Prostate gland (tissue), 2 donors: ENCODE measurements around the gene GALNT14. TPM values are rescaled to one million over a fixed set of nuclear protein-coding genes. Genes with fewer than 3 reads are reported as not detected.
"Not testable (repeated sequence)": the region's sequence is repeated elsewhere in the genome, so short reads cannot be mapped to it uniquely, and the experiment has no call there.

Experiments used
- DNase-seq: peaks from one replicate; pipeline ENCODE4 v3.0.0-alpha.2; 2019; ENCODE audit warnings: low spot score
- H3K27ac ChIP-seq, 2 donors: fragments of 200-600 bp; sonication (generic); 2 replicates each; pipeline ENCODE4 v1.5.1; 2017 to 2019
- H3K27me3 ChIP-seq: fragments of 200-600 bp; sonication (generic); replicated peaks from 2 replicates; pipeline ENCODE4 v1.5.1; 2019; ENCODE audit not compliant: insufficient read depth
- H3K36me3 ChIP-seq, 2 donors: fragments of 200-600 bp; sonication (generic); 1 replicate in 1 of 2; 2 replicates in 1 of 2; pipeline versions ENCODE4 v1.5.1 to v1.8.1; 2017 to 2019
- H3K4me1 ChIP-seq: fragments of 200-600 bp; sonication (generic); replicated peaks from 2 replicates; pipeline ENCODE4 v1.5.1; 2019
- H3K4me3 ChIP-seq, 2 donors: fragments of 200-600 bp; sonication (generic); 2 replicates each; pipeline ENCODE4 v1.5.1; 2017 to 2019
- H3K9me3 ChIP-seq: fragments of 200-600 bp; sonication (generic); 2 replicates; pipeline ENCODE4 v1.5.1; 2017
- CTCF ChIP-seq, 4 experiments: fragments of 200-600 bp in 2 of 4; fragments of 450-650 bp in 2 of 4; sonication (generic) in 2 of 4; IDR thresholded peaks; 1 replicate in 3 of 4; 2 replicates in 1 of 4; pipeline ENCODE4 v1.5.1; 2016 to 2019; ENCODE audit warnings: antibody characterized with exemption in 4 of 4, mild to moderate bottlenecking in 2 of 4, moderate library complexity in 2 of 4
- POLR2A ChIP-seq: fragments of 450-650 bp; IDR thresholded peaks from one replicate; pipeline ENCODE4 v1.6.1; 2016; ENCODE audit warnings: antibody characterized with exemption, mild to moderate bottlenecking
- POLR2AphosphoS5 ChIP-seq: sonication (generic); formaldehyde crosslinking; IDR thresholded peaks from one replicate; pipeline ENCODE4 v1.6.1; 2017; ENCODE audit warnings: antibody characterized with exemption
- WGBS: methylation state at CpG from one replicate; pipeline ENCODE4 v1.1.5; 2018; 5-methylcytosine and 5-hydroxymethylcytosine counted together
- intact Hi-C: fragments of 100-400 bp; cut with DNase I; formaldehyde crosslinking; loops from one replicate; pipeline ENCODE4 v1.14.2; 2022
- total RNA-seq, 2 donors: library from RNA; depleted of rRNA; stranded (reverse); fragments of >200 nt; gene quantifications; one replicate each; pipeline ENCODE4 v1.1.0, GENCODE V29; 2016

GALNT14 gene
- 10 to 100 TPM in 1 of 2 donors, under 1 TPM in 1; 0.59 to 15.5 TPM for total RNA-seq

GRCh38 chr2:31138037-31138962 lies at the start of gene GALNT14:
Gene GALNT14 (minus strand): TSS chr2:31138440. CDS start chr2:31138086, 354 bp downstream.
- Histone ChIP-seq H3K27ac (peak within 1 kb of the TSS in 1 of 2 donors; percentile 11), H3K9me3 (no peaks in the 10 kb centered on the region), H3K27me3 (peaks cover 2% of the 10 kb centered on the region), H3K36me3 (no peaks in the 10 kb centered on the region), H3K4me1 (peaks cover 8% of the 10 kb centered on the region), H3K4me3 (peak within 1 kb of the TSS; percentile 29 to 45)
- intact Hi-C loops: no loop called here
- 2% methylated on average over 50 of the region's 95 CpGs for WGBS
- DNase-seq: peak; percentile 44
- TF ChIP-seq CTCF (IDR thresholded peaks at IDR 0.05) (peak in 3 of 4 experiments; percentile 29 to 68 (median 31)), POLR2AphosphoS5 (no peak), POLR2A (no peak)

- WGBS: 97% methylated on average over 4 of the region's 4 CpGs
- TF ChIP-seq POLR2A: no peak
- TF ChIP-seq POLR2AphosphoS5: no peak
- no peak for DNase-seq
Measured at GRCh38 chr2:31187166-31187565, 48.9 kb upstream of the GALNT14 start.

GRCh38 chr2:31183973-31184372 lies 45.7 kb upstream of the GALNT14 start:
- intact Hi-C loops, H3K27ac ChIP-seq, H3K9me3 ChIP-seq, H3K4me1 ChIP-seq, H3K4me3 ChIP-seq, H3K36me3 ChIP-seq, H3K27me3 ChIP-seq, DNase-seq: not testable (repeated sequence)
- 97% methylated on average over 7 of the region's 7 CpGs for WGBS

More at GRCh38 chr2:31187166-31187565, 48.9 kb upstream of the GALNT14 start:
- Histone ChIP-seq H3K4me1 (no peaks in the 10 kb centered on the region), H3K27ac (no peak overlapping the region), H3K36me3 (no peaks in the 10 kb centered on the region), H3K4me3 (no peak overlapping the region), H3K27me3 (no peaks in the 10 kb centered on the region), H3K9me3 (no peaks in the 10 kb centered on the region)
- intact Hi-C loops: no loop called here

GRCh38 chr2:31176742-31177141 lies 38.5 kb upstream of the GALNT14 start:
- no peaks in the 10 kb centered on the region for H3K27me3 ChIP-seq
- WGBS: 90% methylated on average over 10 of the region's 10 CpGs
- H3K27ac ChIP-seq: no peak overlapping the region
- DNase-seq: no peak
- intact Hi-C loops: no loop called here
- no peaks in the 10 kb centered on the region for H3K9me3 ChIP-seq
- no peaks in the 10 kb centered on the region for H3K36me3 ChIP-seq
- TF ChIP-seq CTCF (IDR thresholded peaks at IDR 0.05): no peak
- no peak for TF ChIP-seq POLR2A
- no peak for TF ChIP-seq POLR2AphosphoS5
- no peaks in the 10 kb centered on the region for H3K4me1 ChIP-seq
- H3K4me3 ChIP-seq: no peak overlapping the region

GRCh38 chr2:31171142-31171541 lies 32.9 kb upstream of the GALNT14 start:
- no peak overlapping the region for H3K4me3 ChIP-seq
- H3K36me3 ChIP-seq: no peaks in the 10 kb centered on the region
- DNase-seq: no peak
- H3K9me3 ChIP-seq: no peaks in the 10 kb centered on the region
- no peaks in the 10 kb centered on the region for H3K4me1 ChIP-seq
- H3K27ac ChIP-seq: no peak overlapping the region
- intact Hi-C loops: loop anchor here (2.0 kb wide), 1 partner anchor 456 kb away; no protein-coding TSS in a partner anchor
- H3K27me3 ChIP-seq: no peaks in the 10 kb centered on the region
- TF ChIP-seq POLR2A (no peak), POLR2AphosphoS5 (no peak), CTCF (IDR thresholded peaks at IDR 0.05) (no peak)
- WGBS: 93% methylated on average over 4 of the region's 4 CpGs
